Thyroid gland (tissue), 4 donors: ENCODE results near the gene PLXNA4.

Experiments
- POLR2A ChIP-seq, 2 donors: fragments of 450-650 bp; IDR thresholded peaks; one replicate each; pipeline ENCODE4 v1.6.1; 2017; ENCODE audit warnings: antibody characterized with exemption in 2 of 2, mild to moderate bottlenecking in 2 of 2, moderate library complexity in 1 of 2
- TF ChIP-seq, protein P1 (sequence below), 6 experiments: fragments of 200-600 bp in 3 of 6; fragments of 450-650 bp in 3 of 6; sonication (generic) in 3 of 6; IDR thresholded peaks; one replicate each; pipeline ENCODE4 v1.5.1; 2016 to 2019; ENCODE audit warnings: antibody characterized with exemption in 6 of 6, mild to moderate bottlenecking in 2 of 6, inconsistent platforms in 1 of 6, moderate library complexity in 1 of 6

DNA sequence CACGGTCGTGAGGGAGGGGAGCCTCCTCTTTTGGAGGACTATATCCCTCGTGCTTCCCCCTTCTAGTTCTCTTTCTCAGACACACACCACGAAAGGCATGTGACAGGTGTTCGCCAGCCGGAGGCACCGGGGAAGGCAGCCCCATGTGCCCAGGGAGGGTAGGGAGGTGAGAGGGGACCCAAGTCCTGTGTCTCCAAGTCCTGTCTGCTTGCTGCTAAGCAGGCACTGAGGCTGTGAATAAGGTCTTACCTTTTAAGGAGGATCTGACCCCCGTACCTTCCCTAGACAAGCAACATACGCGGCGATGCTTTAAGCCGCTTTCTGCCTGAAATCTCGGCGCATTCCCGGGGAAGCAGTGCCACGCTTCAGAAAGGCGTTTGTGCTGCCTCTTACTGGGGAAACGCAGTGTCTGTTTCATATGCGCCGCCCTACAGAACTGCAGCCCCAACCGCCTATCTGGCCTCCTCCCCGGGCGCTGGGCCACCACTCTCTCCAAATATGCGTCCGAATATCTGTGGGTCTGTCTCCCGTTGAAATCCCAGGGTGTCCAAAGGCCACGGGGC, 770 bp downstream of the PLXNA4 start:
- TF ChIP-seq, protein P1, sequence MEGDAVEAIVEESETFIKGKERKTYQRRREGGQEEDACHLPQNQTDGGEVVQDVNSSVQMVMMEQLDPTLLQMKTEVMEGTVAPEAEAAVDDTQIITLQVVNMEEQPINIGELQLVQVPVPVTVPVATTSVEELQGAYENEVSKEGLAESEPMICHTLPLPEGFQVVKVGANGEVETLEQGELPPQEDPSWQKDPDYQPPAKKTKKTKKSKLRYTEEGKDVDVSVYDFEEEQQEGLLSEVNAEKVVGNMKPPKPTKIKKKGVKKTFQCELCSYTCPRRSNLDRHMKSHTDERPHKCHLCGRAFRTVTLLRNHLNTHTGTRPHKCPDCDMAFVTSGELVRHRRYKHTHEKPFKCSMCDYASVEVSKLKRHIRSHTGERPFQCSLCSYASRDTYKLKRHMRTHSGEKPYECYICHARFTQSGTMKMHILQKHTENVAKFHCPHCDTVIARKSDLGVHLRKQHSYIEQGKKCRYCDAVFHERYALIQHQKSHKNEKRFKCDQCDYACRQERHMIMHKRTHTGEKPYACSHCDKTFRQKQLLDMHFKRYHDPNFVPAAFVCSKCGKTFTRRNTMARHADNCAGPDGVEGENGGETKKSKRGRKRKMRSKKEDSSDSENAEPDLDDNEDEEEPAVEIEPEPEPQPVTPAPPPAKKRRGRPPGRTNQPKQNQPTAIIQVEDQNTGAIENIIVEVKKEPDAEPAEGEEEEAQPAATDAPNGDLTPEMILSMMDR (IDR thresholded peaks at IDR 0.05) = no peak
- TF ChIP-seq POLR2A (IDR thresholded peaks at IDR 0.05) = no peak
